ENCODE measurements around the gene FUNDC2. TPM values are rescaled to one million over a fixed set of nuclear protein-coding genes. Genes with fewer than 3 reads are reported as not detected.

Gene FUNDC2
- total and polyA plus RNA-seq, 2 of the 13 experiments (the other 11 are each of a cell fraction or from before 2014, with no cell fraction given), result 65.3 to 109 TPM

DNA sequence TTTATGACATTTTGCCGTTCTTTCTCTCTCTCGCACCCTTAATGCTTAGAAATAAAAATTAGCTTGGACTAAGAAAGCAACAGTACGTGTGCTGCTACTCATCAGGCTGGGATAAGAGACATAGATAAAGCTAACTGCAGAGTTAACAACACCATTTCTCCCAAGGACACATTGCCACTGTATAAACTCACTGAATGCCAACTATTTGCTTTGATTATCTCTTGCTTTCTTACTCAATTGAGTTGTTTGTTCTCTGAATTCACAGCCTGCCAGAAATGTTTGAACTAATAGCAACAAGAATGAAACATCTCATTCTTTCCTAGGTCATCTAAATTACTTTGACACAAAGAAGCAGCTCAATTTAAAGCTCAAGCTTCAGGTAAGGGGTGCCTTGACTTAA lies 38.7 kb upstream of the FUNDC2 start (continued):
- TF ChIP-seq, protein P1, sequence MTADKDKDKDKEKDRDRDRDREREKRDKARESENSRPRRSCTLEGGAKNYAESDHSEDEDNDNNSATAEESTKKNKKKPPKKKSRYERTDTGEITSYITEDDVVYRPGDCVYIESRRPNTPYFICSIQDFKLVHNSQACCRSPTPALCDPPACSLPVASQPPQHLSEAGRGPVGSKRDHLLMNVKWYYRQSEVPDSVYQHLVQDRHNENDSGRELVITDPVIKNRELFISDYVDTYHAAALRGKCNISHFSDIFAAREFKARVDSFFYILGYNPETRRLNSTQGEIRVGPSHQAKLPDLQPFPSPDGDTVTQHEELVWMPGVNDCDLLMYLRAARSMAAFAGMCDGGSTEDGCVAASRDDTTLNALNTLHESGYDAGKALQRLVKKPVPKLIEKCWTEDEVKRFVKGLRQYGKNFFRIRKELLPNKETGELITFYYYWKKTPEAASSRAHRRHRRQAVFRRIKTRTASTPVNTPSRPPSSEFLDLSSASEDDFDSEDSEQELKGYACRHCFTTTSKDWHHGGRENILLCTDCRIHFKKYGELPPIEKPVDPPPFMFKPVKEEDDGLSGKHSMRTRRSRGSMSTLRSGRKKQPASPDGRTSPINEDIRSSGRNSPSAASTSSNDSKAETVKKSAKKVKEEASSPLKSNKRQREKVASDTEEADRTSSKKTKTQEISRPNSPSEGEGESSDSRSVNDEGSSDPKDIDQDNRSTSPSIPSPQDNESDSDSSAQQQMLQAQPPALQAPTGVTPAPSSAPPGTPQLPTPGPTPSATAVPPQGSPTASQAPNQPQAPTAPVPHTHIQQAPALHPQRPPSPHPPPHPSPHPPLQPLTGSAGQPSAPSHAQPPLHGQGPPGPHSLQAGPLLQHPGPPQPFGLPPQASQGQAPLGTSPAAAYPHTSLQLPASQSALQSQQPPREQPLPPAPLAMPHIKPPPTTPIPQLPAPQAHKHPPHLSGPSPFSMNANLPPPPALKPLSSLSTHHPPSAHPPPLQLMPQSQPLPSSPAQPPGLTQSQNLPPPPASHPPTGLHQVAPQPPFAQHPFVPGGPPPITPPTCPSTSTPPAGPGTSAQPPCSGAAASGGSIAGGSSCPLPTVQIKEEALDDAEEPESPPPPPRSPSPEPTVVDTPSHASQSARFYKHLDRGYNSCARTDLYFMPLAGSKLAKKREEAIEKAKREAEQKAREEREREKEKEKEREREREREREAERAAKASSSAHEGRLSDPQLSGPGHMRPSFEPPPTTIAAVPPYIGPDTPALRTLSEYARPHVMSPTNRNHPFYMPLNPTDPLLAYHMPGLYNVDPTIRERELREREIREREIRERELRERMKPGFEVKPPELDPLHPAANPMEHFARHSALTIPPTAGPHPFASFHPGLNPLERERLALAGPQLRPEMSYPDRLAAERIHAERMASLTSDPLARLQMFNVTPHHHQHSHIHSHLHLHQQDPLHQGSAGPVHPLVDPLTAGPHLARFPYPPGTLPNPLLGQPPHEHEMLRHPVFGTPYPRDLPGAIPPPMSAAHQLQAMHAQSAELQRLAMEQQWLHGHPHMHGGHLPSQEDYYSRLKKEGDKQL (CRISPR knock-in tag; IDR thresholded peaks at IDR 0.05; ENCODE audit: low read depth), result peak; percentile 91
- peak; percentile 5; the same call in 1 of the 2 replicates for TF ChIP-seq STAG1 (CRISPR knock-in tag; IDR thresholded peaks at IDR 0.05)
- TF ChIP-seq, protein P2, sequence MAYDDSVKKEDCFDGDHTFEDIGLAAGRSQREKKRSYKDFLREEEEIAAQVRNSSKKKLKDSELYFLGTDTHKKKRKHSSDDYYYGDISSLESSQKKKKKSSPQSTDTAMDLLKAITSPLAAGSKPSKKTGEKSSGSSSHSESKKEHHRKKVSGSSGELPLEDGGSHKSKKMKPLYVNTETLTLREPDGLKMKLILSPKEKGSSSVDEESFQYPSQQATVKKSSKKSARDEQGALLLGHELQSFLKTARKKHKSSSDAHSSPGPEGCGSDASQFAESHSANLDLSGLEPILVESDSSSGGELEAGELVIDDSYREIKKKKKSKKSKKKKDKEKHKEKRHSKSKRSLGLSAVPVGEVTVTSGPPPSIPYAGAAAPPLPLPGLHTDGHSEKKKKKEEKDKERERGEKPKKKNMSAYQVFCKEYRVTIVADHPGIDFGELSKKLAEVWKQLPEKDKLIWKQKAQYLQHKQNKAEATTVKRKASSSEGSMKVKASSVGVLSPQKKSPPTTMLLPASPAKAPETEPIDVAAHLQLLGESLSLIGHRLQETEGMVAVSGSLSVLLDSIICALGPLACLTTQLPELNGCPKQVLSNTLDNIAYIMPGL (CRISPR knock-in tag; IDR thresholded peaks at IDR 0.05; ENCODE audit: borderline replicate concordance in 1 of 2, low read depth in 1 of 2), result no peak
- no peak for TF ChIP-seq BHLHE40 (IDR thresholded peaks at IDR 0.05; ENCODE audit: low read length)
- TF ChIP-seq ZBTB20 (CRISPR knock-in tag; IDR thresholded peaks at IDR 0.05; ENCODE audit: borderline replicate concordance, low read depth), result peak; percentile 50; the same call in 1 of the 2 replicates
- TF ChIP-seq ZKSCAN8 (CRISPR knock-in tag; IDR thresholded peaks at IDR 0.05; ENCODE audit: borderline replicate concordance), result no peak
- TF ChIP-seq, protein P3, sequence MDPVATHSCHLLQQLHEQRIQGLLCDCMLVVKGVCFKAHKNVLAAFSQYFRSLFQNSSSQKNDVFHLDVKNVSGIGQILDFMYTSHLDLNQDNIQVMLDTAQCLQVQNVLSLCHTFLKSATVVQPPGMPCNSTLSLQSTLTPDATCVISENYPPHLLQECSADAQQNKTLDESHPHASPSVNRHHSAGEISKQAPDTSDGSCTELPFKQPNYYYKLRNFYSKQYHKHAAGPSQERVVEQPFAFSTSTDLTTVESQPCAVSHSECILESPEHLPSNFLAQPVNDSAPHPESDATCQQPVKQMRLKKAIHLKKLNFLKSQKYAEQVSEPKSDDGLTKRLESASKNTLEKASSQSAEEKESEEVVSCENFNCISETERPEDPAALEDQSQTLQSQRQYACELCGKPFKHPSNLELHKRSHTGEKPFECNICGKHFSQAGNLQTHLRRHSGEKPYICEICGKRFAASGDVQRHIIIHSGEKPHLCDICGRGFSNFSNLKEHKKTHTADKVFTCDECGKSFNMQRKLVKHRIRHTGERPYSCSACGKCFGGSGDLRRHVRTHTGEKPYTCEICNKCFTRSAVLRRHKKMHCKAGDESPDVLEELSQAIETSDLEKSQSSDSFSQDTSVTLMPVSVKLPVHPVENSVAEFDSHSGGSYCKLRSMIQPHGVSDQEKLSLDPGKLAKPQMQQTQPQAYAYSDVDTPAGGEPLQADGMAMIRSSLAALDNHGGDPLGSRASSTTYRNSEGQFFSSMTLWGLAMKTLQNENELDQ (CRISPR knock-in tag; IDR thresholded peaks at IDR 0.05; ENCODE audit: borderline replicate concordance), result no peak
- TF ChIP-seq SMC3 (IDR thresholded peaks at IDR 0.05; ENCODE audit: low read length), result no peak
- TF ChIP-seq, protein P4, sequence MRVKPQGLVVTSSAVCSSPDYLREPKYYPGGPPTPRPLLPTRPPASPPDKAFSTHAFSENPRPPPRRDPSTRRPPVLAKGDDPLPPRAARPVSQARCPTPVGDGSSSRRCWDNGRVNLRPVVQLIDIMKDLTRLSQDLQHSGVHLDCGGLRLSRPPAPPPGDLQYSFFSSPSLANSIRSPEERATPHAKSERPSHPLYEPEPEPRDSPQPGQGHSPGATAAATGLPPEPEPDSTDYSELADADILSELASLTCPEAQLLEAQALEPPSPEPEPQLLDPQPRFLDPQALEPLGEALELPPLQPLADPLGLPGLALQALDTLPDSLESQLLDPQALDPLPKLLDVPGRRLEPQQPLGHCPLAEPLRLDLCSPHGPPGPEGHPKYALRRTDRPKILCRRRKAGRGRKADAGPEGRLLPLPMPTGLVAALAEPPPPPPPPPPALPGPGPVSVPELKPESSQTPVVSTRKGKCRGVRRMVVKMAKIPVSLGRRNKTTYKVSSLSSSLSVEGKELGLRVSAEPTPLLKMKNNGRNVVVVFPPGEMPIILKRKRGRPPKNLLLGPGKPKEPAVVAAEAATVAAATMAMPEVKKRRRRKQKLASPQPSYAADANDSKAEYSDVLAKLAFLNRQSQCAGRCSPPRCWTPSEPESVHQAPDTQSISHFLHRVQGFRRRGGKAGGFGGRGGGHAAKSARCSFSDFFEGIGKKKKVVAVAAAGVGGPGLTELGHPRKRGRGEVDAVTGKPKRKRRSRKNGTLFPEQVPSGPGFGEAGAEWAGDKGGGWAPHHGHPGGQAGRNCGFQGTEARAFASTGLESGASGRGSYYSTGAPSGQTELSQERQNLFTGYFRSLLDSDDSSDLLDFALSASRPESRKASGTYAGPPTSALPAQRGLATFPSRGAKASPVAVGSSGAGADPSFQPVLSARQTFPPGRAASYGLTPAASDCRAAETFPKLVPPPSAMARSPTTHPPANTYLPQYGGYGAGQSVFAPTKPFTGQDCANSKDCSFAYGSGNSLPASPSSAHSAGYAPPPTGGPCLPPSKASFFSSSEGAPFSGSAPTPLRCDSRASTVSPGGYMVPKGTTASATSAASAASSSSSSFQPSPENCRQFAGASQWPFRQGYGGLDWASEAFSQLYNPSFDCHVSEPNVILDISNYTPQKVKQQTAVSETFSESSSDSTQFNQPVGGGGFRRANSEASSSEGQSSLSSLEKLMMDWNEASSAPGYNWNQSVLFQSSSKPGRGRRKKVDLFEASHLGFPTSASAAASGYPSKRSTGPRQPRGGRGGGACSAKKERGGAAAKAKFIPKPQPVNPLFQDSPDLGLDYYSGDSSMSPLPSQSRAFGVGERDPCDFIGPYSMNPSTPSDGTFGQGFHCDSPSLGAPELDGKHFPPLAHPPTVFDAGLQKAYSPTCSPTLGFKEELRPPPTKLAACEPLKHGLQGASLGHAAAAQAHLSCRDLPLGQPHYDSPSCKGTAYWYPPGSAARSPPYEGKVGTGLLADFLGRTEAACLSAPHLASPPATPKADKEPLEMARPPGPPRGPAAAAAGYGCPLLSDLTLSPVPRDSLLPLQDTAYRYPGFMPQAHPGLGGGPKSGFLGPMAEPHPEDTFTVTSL (CRISPR knock-in tag; IDR thresholded peaks at IDR 0.05; ENCODE audit: borderline replicate concordance), result peak; percentile 84; the same call in 1 of the 2 replicates
- TF ChIP-seq, protein P5, sequence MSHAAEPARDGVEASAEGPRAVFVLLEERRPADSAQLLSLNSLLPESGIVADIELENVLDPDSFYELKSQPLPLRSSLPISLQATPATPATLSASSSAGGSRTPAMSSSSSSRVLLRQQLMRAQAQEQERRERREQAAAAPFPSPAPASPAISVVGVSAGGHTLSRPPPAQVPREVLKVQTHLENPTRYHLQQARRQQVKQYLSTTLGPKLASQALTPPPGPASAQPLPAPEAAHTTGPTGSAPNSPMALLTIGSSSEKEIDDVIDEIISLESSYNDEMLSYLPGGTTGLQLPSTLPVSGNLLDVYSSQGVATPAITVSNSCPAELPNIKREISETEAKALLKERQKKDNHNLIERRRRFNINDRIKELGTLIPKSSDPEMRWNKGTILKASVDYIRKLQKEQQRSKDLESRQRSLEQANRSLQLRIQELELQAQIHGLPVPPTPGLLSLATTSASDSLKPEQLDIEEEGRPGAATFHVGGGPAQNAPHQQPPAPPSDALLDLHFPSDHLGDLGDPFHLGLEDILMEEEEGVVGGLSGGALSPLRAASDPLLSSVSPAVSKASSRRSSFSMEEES (CRISPR knock-in tag; IDR thresholded peaks at IDR 0.05), result no peak

All from HepG2 (cell line).